Activated T-cell treated with anti-CD3 and anti-CD28 coated beads, Interleukin-2, amount 50 U/mL, for 72 hours (primary cell): Measurements from ENCODE around the gene SCAMP2. TPM values are rescaled to one million over a fixed set of nuclear protein-coding genes. Genes with fewer than 3 reads are reported as not detected.

Experiments used
- ATAC-seq, 2 donors: fragments of 150-1000 bp; cut with Tn5 transposase; replicated peaks in 1 of 2; 2 replicates each; pipeline ENCODE4 v1.10.0; 2021; ENCODE audit warnings: moderate library complexity in 2 of 2, mild to moderate bottlenecking in 1 of 2
- DNase-seq, 2 donors: peaks; one replicate each; pipeline ENCODE4 v3.0.0; 2021 to 2022; ENCODE audit warnings: mixed read lengths in 1 of 2
- H3K27ac Mint-ChIP-seq: one replicate; pipeline ENCODE4 v1.8.0; 2022; ENCODE audit warnings: mild to moderate bottlenecking, moderate library complexity, mixed read lengths
- H3K27me3 Mint-ChIP-seq: one replicate; pipeline ENCODE4 v1.8.0; 2022; ENCODE audit warnings: low read depth, mixed read lengths
- H3K36me3 Mint-ChIP-seq, 2 donors: one replicate each; pipeline ENCODE4 v1.8.0; 2022; ENCODE audit warnings: mixed read lengths in 2 of 2, mild to moderate bottlenecking in 1 of 2; ENCODE audit not compliant: insufficient read depth in 2 of 2
- H3K4me1 Mint-ChIP-seq: one replicate; pipeline ENCODE4 v1.8.0; 2022; ENCODE audit warnings: low read depth, mixed read lengths
- H3K4me3 Mint-ChIP-seq, 2 donors: one replicate each; pipeline ENCODE4 v1.8.0; 2022; ENCODE audit warnings: mild to moderate bottlenecking in 2 of 2, mixed read lengths in 2 of 2, moderate library complexity in 2 of 2
- H3K9me3 Mint-ChIP-seq, 2 donors: one replicate each; pipeline ENCODE4 v1.8.0; 2022; ENCODE audit warnings: mixed read lengths in 2 of 2
- total RNA-seq, 2 donors: library from RNA; stranded (reverse); gene quantifications; one replicate each; pipeline ENCODE4 v1.2.3, GENCODE V29; 2022

The SCAMP2 gene
- total RNA-seq, 2 donors from 2014 or later, result 66.4 to 77.0 TPM

GRCh38 chr15:74867466-74868038 is 5.6 kb downstream of the SCAMP2 start:
- DNase-seq (no peak), ATAC-seq (no peak)
- H3K4me1 Mint-ChIP-seq, result peaks cover 86% of the 10 kb centered on the region
- H3K36me3 Mint-ChIP-seq, result peaks cover 7 to 8% of the 10 kb centered on the region in 2 donors
- peak overlapping the region; percentile 66 to 74 for H3K4me3 Mint-ChIP-seq
- peak overlapping the region; percentile 68 for H3K27ac Mint-ChIP-seq
- no peaks in the 10 kb centered on the region for H3K27me3 Mint-ChIP-seq
- H3K9me3 Mint-ChIP-seq, result no peaks in the 10 kb centered on the region

GRCh38 chr15:74866090-74866489 is 7.1 kb downstream of the SCAMP2 start:
- Mint-ChIP-seq H3K9me3 (no peaks in the 10 kb centered on the region), H3K36me3 (peaks cover 5 to 6% of the 10 kb centered on the region in 2 donors), H3K4me3 (peak overlapping the region in 1 of 2 donors; percentile 15), H3K27ac (peak overlapping the region; percentile 4), H3K4me1 (peaks cover 74% of the 10 kb centered on the region), H3K27me3 (no peaks in the 10 kb centered on the region)
- no peak for ATAC-seq
- no peak for DNase-seq

- peaks cover 5 to 6% of the 10 kb centered on the region in 2 donors for H3K36me3 Mint-ChIP-seq
- peaks cover 68% of the 10 kb centered on the region for H3K4me1 Mint-ChIP-seq
- no peak for ATAC-seq
- peak overlapping the region; percentile 72 for H3K27ac Mint-ChIP-seq
- no peaks in the 10 kb centered on the region for H3K27me3 Mint-ChIP-seq
- H3K9me3 Mint-ChIP-seq, result no peaks in the 10 kb centered on the region
- H3K4me3 Mint-ChIP-seq, result no peak overlapping the region
- no peak for DNase-seq
Measured at GRCh38 chr15:74865316-74865715, 7.8 kb downstream of the SCAMP2 start.

GRCh38 chr15:74864296-74864695 is 8.9 kb downstream of the SCAMP2 start:
- H3K4me1 Mint-ChIP-seq, result peaks cover 68% of the 10 kb centered on the region
- H3K9me3 Mint-ChIP-seq, result no peaks in the 10 kb centered on the region
- ATAC-seq (no peak), DNase-seq (no peak)
- H3K27me3 Mint-ChIP-seq, result no peaks in the 10 kb centered on the region
- H3K27ac Mint-ChIP-seq, result no peak overlapping the region
- no peak overlapping the region for H3K4me3 Mint-ChIP-seq
- H3K36me3 Mint-ChIP-seq, result peaks cover 2 to 4% of the 10 kb centered on the region in 2 donors

- Mint-ChIP-seq H3K4me3 (peak overlapping the region in 1 of 2 donors; percentile 0), H3K9me3 (no peaks in the 10 kb centered on the region), H3K27me3 (no peaks in the 10 kb centered on the region), H3K4me1 (peaks cover 68% of the 10 kb centered on the region), H3K27ac (peak overlapping the region; percentile 58), H3K36me3 (peaks cover 2 to 6% of the 10 kb centered on the region in 2 donors)
- no peak for DNase-seq
- peak; percentile 67 to 77 for ATAC-seq
Measured at GRCh38 chr15:74863239-74864056, 9.7 kb downstream of the SCAMP2 start.

- H3K4me3 Mint-ChIP-seq, result peak overlapping the region in 1 of 2 donors; percentile 44
- peaks cover 41% of the 10 kb centered on the region for H3K4me1 Mint-ChIP-seq
- H3K9me3 Mint-ChIP-seq, result no peaks in the 10 kb centered on the region
- H3K36me3 Mint-ChIP-seq, result peaks cover 0 to 5% of the 10 kb centered on the region in 2 donors
- ATAC-seq (peak in 1 of 2 donors; percentile 22), DNase-seq (no peak)
- peak overlapping the region; percentile 88 for H3K27ac Mint-ChIP-seq
- H3K27me3 Mint-ChIP-seq, result no peaks in the 10 kb centered on the region
Measured at GRCh38 chr15:74858369-74858740, 14.8 kb downstream of the SCAMP2 start.

- peaks cover 0 to 8% of the 10 kb centered on the region in 2 donors for H3K36me3 Mint-ChIP-seq
- H3K27ac Mint-ChIP-seq, result peak overlapping the region; percentile 88
- DNase-seq (no peak), ATAC-seq (peak; percentile 51 to 89)
- no peaks in the 10 kb centered on the region for H3K27me3 Mint-ChIP-seq
- H3K9me3 Mint-ChIP-seq, result no peaks in the 10 kb centered on the region
- peak overlapping the region in 1 of 2 donors; percentile 44 for H3K4me3 Mint-ChIP-seq
- H3K4me1 Mint-ChIP-seq, result peaks cover 40% of the 10 kb centered on the region
Measured at GRCh38 chr15:74857671-74858368, 15.3 kb downstream of the SCAMP2 start.

- Mint-ChIP-seq H3K4me1 (peaks cover 40% of the 10 kb centered on the region), H3K36me3 (peaks cover 0 to 8% of the 10 kb centered on the region in 2 donors), H3K27me3 (no peaks in the 10 kb centered on the region), H3K4me3 (no peak overlapping the region), H3K27ac (peak overlapping the region; percentile 24), H3K9me3 (no peaks in the 10 kb centered on the region)
- DNase-seq (no peak), ATAC-seq (no peak)
Measured at GRCh38 chr15:74857082-74857655, 16.0 kb downstream of the SCAMP2 start.

- Mint-ChIP-seq H3K4me1 (peaks cover 40% of the 10 kb centered on the region), H3K27me3 (no peaks in the 10 kb centered on the region), H3K9me3 (no peaks in the 10 kb centered on the region), H3K27ac (peak overlapping the region; percentile 42), H3K36me3 (peaks cover 0 to 8% of the 10 kb centered on the region in 2 donors), H3K4me3 (no peak overlapping the region)
- ATAC-seq (no peak), DNase-seq (no peak)
Measured at GRCh38 chr15:74856537-74856936, 16.6 kb downstream of the SCAMP2 start.

- no peak for ATAC-seq
- H3K27me3 Mint-ChIP-seq, result no peaks in the 10 kb centered on the region
- no peak for DNase-seq
- H3K27ac Mint-ChIP-seq, result no peak overlapping the region
- peaks cover 40% of the 10 kb centered on the region for H3K4me1 Mint-ChIP-seq
- H3K36me3 Mint-ChIP-seq, result peaks cover 0 to 8% of the 10 kb centered on the region in 2 donors
- H3K9me3 Mint-ChIP-seq, result no peaks in the 10 kb centered on the region
- no peak overlapping the region for H3K4me3 Mint-ChIP-seq
Measured at GRCh38 chr15:74855857-74856256, 17.3 kb downstream of the SCAMP2 start.

GRCh38 chr15:74854453-74855022 is 18.6 kb downstream of the SCAMP2 start:
- Mint-ChIP-seq H3K36me3 (peaks cover 0 to 8% of the 10 kb centered on the region in 2 donors), H3K4me3 (no peak overlapping the region), H3K27me3 (no peaks in the 10 kb centered on the region), H3K27ac (peak overlapping the region; percentile 15), H3K9me3 (no peaks in the 10 kb centered on the region), H3K4me1 (peaks cover 30% of the 10 kb centered on the region)
- ATAC-seq (no peak), DNase-seq (no peak)

- H3K4me1 Mint-ChIP-seq, result peaks cover 4% of the 10 kb centered on the region
- no peaks in the 10 kb centered on the region for H3K9me3 Mint-ChIP-seq
- H3K27me3 Mint-ChIP-seq, result no peaks in the 10 kb centered on the region
- H3K36me3 Mint-ChIP-seq, result peaks cover 0 to 7% of the 10 kb centered on the region in 2 donors
- DNase-seq (no peak), ATAC-seq (no peak)
- H3K4me3 Mint-ChIP-seq, result no peak overlapping the region
- no peak overlapping the region for H3K27ac Mint-ChIP-seq
Measured at GRCh38 chr15:74851960-74852359, 21.2 kb downstream of the SCAMP2 start.
